BLaER1 treated with 17β-estradiol and CSF1 and Interleukin-3, amounts not matched to agents 10 nM and 100 nM (cell line): ENCODE measurements around the gene DOK3.
"Not testable (repeated sequence)": the region's sequence is repeated elsewhere in the genome, so short reads cannot be mapped to it uniquely, and the experiment has no call there.

Experiments used
- H3K27ac ChIP-seq, 11 experiments: shearing (Covaris generic); formaldehyde crosslinking; 2 replicates each; pipeline ENCODE4 v1.8.1; 2022
- H3K27me3 ChIP-seq, 11 experiments: shearing (Covaris generic); formaldehyde crosslinking; 2 replicates each; pipeline ENCODE4 v1.8.1; 2022
- H3K36me3 ChIP-seq, 11 experiments: shearing (Covaris generic); formaldehyde crosslinking; 2 replicates each; pipeline ENCODE4 v1.8.1; 2022
- H3K4me1 ChIP-seq, 10 experiments: shearing (Covaris generic); formaldehyde crosslinking; 2 replicates each; pipeline ENCODE4 v1.8.1; 2022
- H3K4me2 ChIP-seq, 11 experiments: shearing (Covaris generic); formaldehyde crosslinking; 2 replicates each; pipeline ENCODE4 v1.8.1; 2022
- H3K4me3 ChIP-seq, 10 experiments: shearing (Covaris generic); formaldehyde crosslinking; 2 replicates each; pipeline ENCODE4 v1.8.1; 2022
- H3K9ac ChIP-seq, 11 experiments: shearing (Covaris generic); formaldehyde crosslinking; 2 replicates each; pipeline ENCODE4 v1.8.1; 2022
- H3K9me3 ChIP-seq, 11 experiments: shearing (Covaris generic); formaldehyde crosslinking; replicated peaks in 1 of 11; 2 replicates each; pipeline ENCODE4 v1.8.1; 2022
- H4K20me1 ChIP-seq, 11 experiments: shearing (Covaris generic); formaldehyde crosslinking; 2 replicates each; pipeline ENCODE4 v1.8.1; 2022
- Cebpa-rat ChIP-seq, 11 experiments: shearing (Covaris generic); IDR thresholded peaks; 2 replicates each; pipeline ENCODE4 v1.8.1; 2022

DOK3 gene

DNA sequence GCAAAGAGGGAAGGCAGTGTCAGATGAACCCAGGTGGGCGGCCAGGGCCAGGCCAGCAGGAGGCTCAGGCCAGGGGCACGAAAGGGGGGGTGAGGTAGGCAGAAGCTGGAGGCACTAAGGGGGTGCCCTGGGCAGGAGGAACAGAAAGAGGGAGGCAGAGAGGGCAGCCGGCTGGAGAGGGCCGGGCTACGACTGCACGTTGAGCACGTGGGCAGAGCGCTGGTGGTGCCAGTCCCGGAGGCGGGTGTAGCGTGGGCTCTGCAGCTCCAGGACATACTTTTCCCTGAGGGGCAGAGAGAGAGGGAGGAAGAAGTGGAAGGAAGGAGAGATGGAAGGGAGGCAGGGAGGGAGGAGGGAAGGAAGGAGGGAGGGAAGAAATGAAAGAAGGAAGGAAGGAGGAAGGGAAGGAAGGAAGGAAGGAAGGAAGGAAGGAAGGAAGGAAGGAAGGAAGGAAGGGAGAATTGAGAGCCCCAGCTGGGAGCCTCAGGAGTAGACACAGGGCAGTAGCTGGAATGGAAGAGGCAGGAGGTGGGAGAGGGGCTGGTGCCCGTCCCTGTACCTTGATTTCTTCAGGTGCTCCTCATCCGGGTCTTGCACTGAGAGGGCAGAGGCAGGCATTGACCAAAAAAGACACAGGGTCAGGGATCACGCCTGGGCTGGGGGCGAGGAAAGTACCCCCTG, 19.2 kb downstream of the DOK3 start:
- Histone ChIP-seq H3K27me3 (no peaks in the 10 kb centered on the region), H3K27ac (peak overlapping the region in 9 of 11 experiments; percentile 1 to 82 (median 66); a peak in 16 of 22 replicates), H3K9ac (peak overlapping the region in 9 of 11 experiments; percentile 2 to 76 (median 60); a peak in 15 of 22 replicates), H3K9me3 (no peaks in the 10 kb centered on the region), H3K4me3 (peak overlapping the region in 6 of 10 experiments; percentile 7 to 43 (median 32); a peak in 8 of 20 replicates), H4K20me1 (peaks cover 19 to 91% (median 60%) of the 10 kb centered on the region in 11 experiments; a peak in 21 of 22 replicates), H3K36me3 (peaks cover 53 to 82% (median 72%) of the 10 kb centered on the region in 11 experiments), H3K4me2 (peak overlapping the region; percentile 74 to 97 (median 83)), H3K4me1 (peaks cover 58 to 83% (median 74%) of the 10 kb centered on the region in 10 experiments)
- TF ChIP-seq Cebpa-rat (IDR thresholded peaks at IDR 0.05) = no peak

DNA sequence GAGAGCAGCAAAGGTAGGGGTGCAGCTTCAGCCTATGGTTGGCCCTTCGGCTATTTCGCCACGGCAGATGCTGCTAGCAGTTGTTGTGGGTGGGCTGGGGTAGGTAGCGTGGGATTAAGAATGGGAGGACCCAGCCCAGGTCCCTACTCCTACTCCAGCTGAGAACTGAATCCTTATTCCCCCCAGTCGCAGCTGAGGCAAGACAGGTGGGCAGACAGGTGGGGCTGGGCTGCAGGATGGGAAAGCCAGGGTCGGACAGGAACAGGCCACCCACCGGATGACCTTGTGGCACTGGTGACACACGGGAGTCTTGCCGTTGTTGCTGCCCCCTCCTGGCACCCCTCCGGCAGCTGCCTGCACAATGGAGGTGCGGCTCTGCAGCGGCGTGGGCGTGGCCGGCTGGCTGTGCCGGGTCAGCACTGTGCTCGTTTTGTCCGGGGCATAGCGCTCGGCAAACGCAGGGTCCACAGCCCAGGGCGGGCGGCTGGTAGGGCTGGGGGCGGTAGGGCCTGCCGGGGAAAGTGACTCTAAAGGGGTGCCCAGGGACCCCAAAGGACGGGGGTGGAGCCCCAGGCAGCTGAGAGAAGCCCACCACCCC, 20.4 kb downstream of the DOK3 start:
- peaks cover 65 to 92% (median 85%) of the 10 kb centered on the region in 11 experiments for H3K36me3 ChIP-seq
- H3K9me3 ChIP-seq = no peaks in the 10 kb centered on the region
- peak overlapping the region in 8 of 11 experiments; percentile 19 to 76 (median 62); a peak in 14 of 22 replicates for H3K9ac ChIP-seq
- peaks cover 46 to 76% (median 67%) of the 10 kb centered on the region in 10 experiments for H3K4me1 ChIP-seq
- peak overlapping the region in 2 of 10 experiments; percentile 9 to 24; a peak in 2 of 20 replicates for H3K4me3 ChIP-seq
- no peaks in the 10 kb centered on the region for H3K27me3 ChIP-seq
- no peak for TF ChIP-seq Cebpa-rat (IDR thresholded peaks at IDR 0.05)
- H4K20me1 ChIP-seq = peaks cover 19 to 96% (median 64%) of the 10 kb centered on the region in 11 experiments; a peak in 21 of 22 replicates
- H3K4me2 ChIP-seq = peak overlapping the region; percentile 74 to 97 (median 83); a peak in 21 of 22 replicates
- H3K27ac ChIP-seq = peak overlapping the region in 6 of 11 experiments; percentile 2 to 82 (median 73); a peak in 9 of 22 replicates

GRCh38 chr5:177487975-177488374, 21.7 kb downstream of the DOK3 start:
- no peak overlapping the region for H3K4me3 ChIP-seq
- peaks cover 16 to 98% (median 65%) of the 10 kb centered on the region in 11 experiments; a peak in 21 of 22 replicates for H4K20me1 ChIP-seq
- peak overlapping the region in 1 of 11 experiments; percentile 83; a peak in 2 of 22 replicates for H3K4me2 ChIP-seq
- peak overlapping the region in 3 of 11 experiments; percentile 34 to 82 (median 38); a peak in 6 of 22 replicates for H3K27ac ChIP-seq
- H3K9ac ChIP-seq = peak overlapping the region in 3 of 11 experiments; percentile 5 to 74 (median 41); a peak in 4 of 22 replicates
- no peak for TF ChIP-seq Cebpa-rat (IDR thresholded peaks at IDR 0.05)
- no peaks in the 10 kb centered on the region for H3K27me3 ChIP-seq
- H3K4me1 ChIP-seq = peaks cover 34 to 65% (median 55%) of the 10 kb centered on the region in 10 experiments
- H3K9me3 ChIP-seq = no peaks in the 10 kb centered on the region
- peaks cover 74 to 98% (median 94%) of the 10 kb centered on the region in 11 experiments for H3K36me3 ChIP-seq

- Histone ChIP-seq H3K9me3 (no peaks in the 10 kb centered on the region), H3K27me3 (no peaks in the 10 kb centered on the region), H3K4me3 (no peak overlapping the region), H4K20me1 (peaks cover 16 to 98% (median 60%) of the 10 kb centered on the region in 11 experiments; a peak in 21 of 22 replicates), H3K4me1 (peaks cover 25 to 65% (median 51%) of the 10 kb centered on the region in 10 experiments), H3K27ac (no peak overlapping the region; a peak in 1 of 22 replicates), H3K36me3 (peaks cover 67 to 98% (median 90%) of the 10 kb centered on the region in 11 experiments), H3K9ac (no peak overlapping the region), H3K4me2 (no peak overlapping the region)
- TF ChIP-seq Cebpa-rat (IDR thresholded peaks at IDR 0.05) = no peak
These were observed 22.5 kb downstream of the DOK3 start for GRCh38 chr5:177487144-177487543.

- Histone ChIP-seq H3K9me3 (no peaks in the 10 kb centered on the region), H4K20me1 (peaks cover 16 to 100% (median 61%) of the 10 kb centered on the region in 11 experiments; a peak in 21 of 22 replicates), H3K4me1 (peaks cover 25 to 66% (median 53%) of the 10 kb centered on the region in 10 experiments), H3K27ac (no peak overlapping the region), H3K4me3 (no peak overlapping the region), H3K9ac (no peak overlapping the region), H3K27me3 (no peaks in the 10 kb centered on the region), H3K4me2 (no peak overlapping the region), H3K36me3 (peaks cover 63 to 99% (median 92%) of the 10 kb centered on the region in 11 experiments)
- TF ChIP-seq Cebpa-rat (IDR thresholded peaks at IDR 0.05) = no peak
These were observed 23.4 kb downstream of the DOK3 start for GRCh38 chr5:177486256-177486655.

DNA sequence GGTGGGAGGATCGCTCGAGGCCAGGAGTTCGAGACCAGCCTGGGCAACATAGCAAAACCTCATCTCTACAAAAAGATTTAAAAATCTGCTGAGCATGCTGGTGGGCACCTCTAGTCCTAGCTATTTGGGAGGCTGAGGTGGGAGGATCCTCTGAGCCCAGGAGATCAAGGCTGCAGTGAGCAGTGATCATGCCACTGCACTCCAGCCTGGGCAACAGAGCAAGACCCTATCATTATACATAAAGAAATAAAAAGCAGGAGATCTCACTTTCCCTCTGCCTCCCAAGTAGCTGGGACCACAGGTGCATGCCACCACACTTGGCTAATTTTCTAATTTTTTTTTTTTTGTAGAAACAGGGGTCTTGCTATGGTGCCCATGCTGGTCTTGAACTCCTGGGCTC, 23.9 kb downstream of the DOK3 start:
- H3K9ac ChIP-seq = peak overlapping the region in 3 of 11 experiments; percentile 1 to 45 (median 29); a peak in 1 of 22 replicates
- H3K36me3 ChIP-seq = peaks cover 58 to 97% (median 87%) of the 10 kb centered on the region in 11 experiments
- H3K4me3 ChIP-seq, H3K9me3 ChIP-seq, H3K27me3 ChIP-seq, H3K4me2 ChIP-seq: not testable (repeated sequence)
- H3K27ac ChIP-seq = peak overlapping the region in 2 of 11 experiments; percentile 57; a peak in 2 of 22 replicates
- H3K4me1 ChIP-seq = peaks cover 23 to 66% (median 50%) of the 10 kb centered on the region in 10 experiments
- H4K20me1 ChIP-seq = peaks cover 13 to 98% (median 57%) of the 10 kb centered on the region in 11 experiments; a peak in 21 of 22 replicates

DNA sequence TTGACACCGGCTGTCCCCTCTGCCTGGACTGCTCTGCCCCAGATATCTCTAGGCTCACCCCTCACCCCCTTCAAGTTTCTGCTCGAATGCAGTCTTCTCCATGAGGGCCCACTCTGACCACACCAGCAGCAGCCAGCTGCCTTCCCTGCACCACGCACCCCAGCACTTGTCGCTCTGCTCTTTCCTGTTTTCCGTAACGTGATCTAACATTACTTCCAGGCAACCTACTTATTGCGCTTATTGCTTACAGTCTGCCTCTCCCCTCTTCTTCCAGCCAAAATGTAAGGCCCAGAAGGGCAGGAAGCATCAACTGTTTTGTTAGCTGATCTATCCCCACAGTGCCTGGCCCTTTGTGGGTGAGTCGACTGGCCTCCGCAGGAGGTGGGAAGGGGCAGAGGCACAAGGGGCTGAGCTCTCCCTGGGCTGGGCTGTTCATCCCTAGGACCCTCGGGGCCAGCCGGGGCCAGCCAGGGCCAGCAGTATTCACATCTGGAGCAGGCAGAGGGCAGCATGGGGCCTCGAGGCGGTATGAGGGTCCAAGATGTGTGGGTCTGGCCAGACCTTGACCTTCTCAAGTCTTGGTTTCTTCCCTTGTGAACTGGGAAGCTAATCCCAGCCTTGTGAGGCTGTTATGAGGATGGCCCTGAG, 24.6 kb downstream of the DOK3 start:
- peaks cover 57 to 91% (median 82%) of the 10 kb centered on the region in 11 experiments for H3K36me3 ChIP-seq
- H3K4me1 ChIP-seq = peaks cover 21 to 66% (median 50%) of the 10 kb centered on the region in 10 experiments
- H4K20me1 ChIP-seq = peaks cover 12 to 98% (median 52%) of the 10 kb centered on the region in 11 experiments; a peak in 21 of 22 replicates
- no peaks in the 10 kb centered on the region for H3K9me3 ChIP-seq
- H3K9ac ChIP-seq = peak overlapping the region in 4 of 11 experiments; percentile 1 to 45 (median 19); a peak in 5 of 22 replicates
- TF ChIP-seq Cebpa-rat (IDR thresholded peaks at IDR 0.05) = no peak
- no peak overlapping the region for H3K4me3 ChIP-seq
- H3K4me2 ChIP-seq = no peak overlapping the region; a peak in 1 of 22 replicates
- no peaks in the 10 kb centered on the region for H3K27me3 ChIP-seq
- H3K27ac ChIP-seq = peak overlapping the region in 5 of 11 experiments; percentile 3 to 57 (median 28); a peak in 5 of 22 replicates
